Upper lobe of right lung (tissue), 1 donor: Measurements from ENCODE around the gene TUBAL3. TPM values are rescaled to one million over a fixed set of nuclear protein-coding genes. Genes with fewer than 3 reads are reported as not detected.

Experiments used
- ATAC-seq: fragments of 200-7000 bp; cut with Tn5 transposase; one replicate; pipeline ENCODE4 v1.9.1; 2020; ENCODE audit warnings: mild to moderate bottlenecking, moderate library complexity
- DNase-seq: peaks from one replicate; pipeline ENCODE4 v3.0.0-alpha.2; 2020
- H3K27ac ChIP-seq: fragments of 200-600 bp; one replicate; pipeline ENCODE4 v1.8.0; 2022
- H3K27me3 ChIP-seq: fragments of 200-600 bp; one replicate; pipeline ENCODE4 v1.8.0; 2022; ENCODE audit warnings: mild to moderate bottlenecking
- H3K36me3 ChIP-seq: fragments of 200-600 bp; one replicate; pipeline ENCODE4 v1.8.0; 2022
- H3K4me1 ChIP-seq: fragments of 200-600 bp; one replicate; pipeline ENCODE4 v1.8.0; 2022
- H3K4me3 ChIP-seq: fragments of 200-600 bp; one replicate; pipeline ENCODE4 v1.8.0; 2022; ENCODE audit warnings: mild to moderate bottlenecking
- H3K9me3 ChIP-seq: fragments of 200-600 bp; one replicate; pipeline ENCODE4 v1.8.0; 2022
- intact Hi-C: fragments of 100-400 bp; cut with DNase I; formaldehyde crosslinking; loops from one replicate; pipeline ENCODE4 v1.11.0; 2022
- total RNA-seq: library from RNA; stranded (reverse); fragmentation: NEBNext Ultra II Directional; extraction: Animal tissue kit (Norgen Biotek cat#: 25700); gene quantifications from one replicate; pipeline ENCODE4 v1.2.1, GENCODE V29; 2021
- TF ChIP-seq, protein P1 (sequence below): fragments of 200-600 bp; IDR thresholded peaks from one replicate; pipeline ENCODE4 v1.8.0; 2022; ENCODE audit warnings: antibody characterized with exemption
- donor health status: DM: no; HTN: yes; CAD: no; lungs with severe emphysema.

Gene TUBAL3
- total RNA-seq, 1 donor from 2014 or later: not detected

DNA sequence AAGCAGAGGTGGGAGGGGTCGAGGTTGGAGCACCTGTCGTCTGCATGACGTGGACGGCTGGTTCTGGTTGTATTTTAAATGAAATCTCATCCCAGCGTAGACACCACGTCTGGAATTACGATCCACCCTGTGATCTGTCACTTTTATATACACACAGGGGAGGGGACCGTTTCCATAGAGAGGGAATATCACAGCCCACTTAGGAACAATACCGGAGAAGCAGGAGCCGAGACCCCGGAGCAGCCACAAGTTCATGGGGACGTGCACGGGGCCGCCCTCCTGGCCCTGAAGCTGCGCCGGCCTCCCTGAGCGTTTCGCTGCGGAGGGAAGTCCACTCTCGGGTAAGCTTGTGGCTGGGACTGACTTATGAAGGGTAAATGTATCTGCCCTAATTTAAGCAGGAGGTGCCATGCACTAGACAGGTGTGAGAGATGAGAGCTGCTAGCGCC lies 39.7 kb downstream of the TUBAL3 start, which contains the start of gene UCN3:
UCN3 (plus strand) TSS at position 77 of the 449 bp plus-strand sequence. CDS start 8,755 bp downstream, outside the sequence.
- DNase-seq (no peak), ATAC-seq (peak; percentile 51)
- H3K9me3 ChIP-seq: no peaks in the 10 kb centered on the region
- H3K4me1 ChIP-seq: no peaks in the 10 kb centered on the region
- peak within 1 kb of the TSS; percentile 23 for H3K4me3 ChIP-seq
- H3K36me3 ChIP-seq: no peaks in the 10 kb centered on the region
- no peak within 1 kb of the TSS for H3K27ac ChIP-seq
- intact Hi-C loops: no loop called here
- TF ChIP-seq, protein P1, sequence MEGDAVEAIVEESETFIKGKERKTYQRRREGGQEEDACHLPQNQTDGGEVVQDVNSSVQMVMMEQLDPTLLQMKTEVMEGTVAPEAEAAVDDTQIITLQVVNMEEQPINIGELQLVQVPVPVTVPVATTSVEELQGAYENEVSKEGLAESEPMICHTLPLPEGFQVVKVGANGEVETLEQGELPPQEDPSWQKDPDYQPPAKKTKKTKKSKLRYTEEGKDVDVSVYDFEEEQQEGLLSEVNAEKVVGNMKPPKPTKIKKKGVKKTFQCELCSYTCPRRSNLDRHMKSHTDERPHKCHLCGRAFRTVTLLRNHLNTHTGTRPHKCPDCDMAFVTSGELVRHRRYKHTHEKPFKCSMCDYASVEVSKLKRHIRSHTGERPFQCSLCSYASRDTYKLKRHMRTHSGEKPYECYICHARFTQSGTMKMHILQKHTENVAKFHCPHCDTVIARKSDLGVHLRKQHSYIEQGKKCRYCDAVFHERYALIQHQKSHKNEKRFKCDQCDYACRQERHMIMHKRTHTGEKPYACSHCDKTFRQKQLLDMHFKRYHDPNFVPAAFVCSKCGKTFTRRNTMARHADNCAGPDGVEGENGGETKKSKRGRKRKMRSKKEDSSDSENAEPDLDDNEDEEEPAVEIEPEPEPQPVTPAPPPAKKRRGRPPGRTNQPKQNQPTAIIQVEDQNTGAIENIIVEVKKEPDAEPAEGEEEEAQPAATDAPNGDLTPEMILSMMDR: no peak
- H3K27me3 ChIP-seq: peaks cover 10% of the 10 kb centered on the region

DNA sequence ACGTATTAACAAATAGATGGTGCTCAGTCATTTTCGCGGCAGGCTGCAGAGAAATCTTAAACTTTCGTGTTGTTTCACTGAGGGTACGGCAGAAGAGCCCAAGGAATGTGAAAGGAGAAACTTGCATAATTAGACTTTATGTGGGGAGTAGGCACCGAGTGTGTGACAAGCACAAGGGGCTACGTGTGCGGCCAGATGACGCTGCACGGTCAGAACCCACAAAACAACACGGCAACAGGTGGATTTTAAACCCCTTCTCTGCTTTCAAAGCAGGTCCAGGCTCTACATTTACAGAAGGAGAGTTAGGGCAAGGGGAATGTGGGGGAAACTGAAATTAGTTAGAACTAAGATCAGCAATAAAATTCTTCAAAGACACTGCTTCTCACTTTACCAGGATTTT lies 40.3 kb downstream of the TUBAL3 start:
- intact Hi-C loops: no loop called here
- TF ChIP-seq, protein P1: no peak
- DNase-seq (no peak), ATAC-seq (no peak)
- H3K4me3 ChIP-seq: peak overlapping the region; percentile 23
- no peaks in the 10 kb centered on the region for H3K4me1 ChIP-seq
- no peaks in the 10 kb centered on the region for H3K36me3 ChIP-seq
- peaks cover 10% of the 10 kb centered on the region for H3K27me3 ChIP-seq
- no peak overlapping the region for H3K27ac ChIP-seq
- no peaks in the 10 kb centered on the region for H3K9me3 ChIP-seq

DNA sequence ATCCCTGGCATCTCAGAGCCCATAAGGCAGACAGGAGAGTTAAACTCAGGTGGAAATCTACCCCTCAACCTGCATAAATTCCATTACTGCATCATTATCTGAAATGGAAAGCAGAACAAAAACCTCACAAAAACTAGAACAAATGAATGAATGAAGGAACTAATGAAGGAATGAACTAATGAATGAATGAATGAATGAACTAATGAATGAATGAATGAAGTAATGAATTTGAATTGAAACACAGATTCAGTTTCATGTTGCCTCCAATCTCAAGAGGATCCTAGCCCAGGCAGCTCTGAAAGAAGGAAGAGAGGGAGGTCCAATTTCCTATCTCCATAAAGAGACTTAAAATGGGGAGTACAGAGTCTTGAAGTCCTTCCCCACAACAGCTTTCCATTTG lies 41.8 kb downstream of the TUBAL3 start:
- no peak for ATAC-seq
- no peaks in the 10 kb centered on the region for H3K9me3 ChIP-seq
- H3K27ac ChIP-seq: no peak overlapping the region
- H3K27me3 ChIP-seq: peaks cover 10% of the 10 kb centered on the region
- H3K4me3 ChIP-seq: no peak overlapping the region
- no peak for DNase-seq
- H3K36me3 ChIP-seq: no peaks in the 10 kb centered on the region
- TF ChIP-seq, protein P1: no peak
- H3K4me1 ChIP-seq: no peaks in the 10 kb centered on the region
- intact Hi-C loops: no loop called here

DNA sequence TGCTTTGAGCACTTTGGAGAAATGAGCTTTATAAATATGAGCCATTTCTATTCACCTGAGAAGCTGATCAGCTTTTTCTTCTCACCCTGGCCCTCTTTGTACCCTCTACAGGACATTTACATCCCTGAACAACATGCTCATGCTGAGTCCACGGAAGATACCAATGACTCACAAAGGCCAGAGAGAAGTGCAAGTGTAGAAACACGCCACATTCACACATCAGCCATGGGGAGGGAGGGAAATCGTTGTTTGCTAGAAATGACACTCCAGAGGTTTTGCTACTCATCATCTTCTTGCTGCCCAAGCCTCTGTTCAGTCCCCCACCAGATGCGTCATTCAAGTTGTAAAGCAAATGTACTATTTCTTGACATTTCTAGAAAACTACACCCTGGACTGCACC lies 42.7 kb downstream of the TUBAL3 start:
- Histone ChIP-seq H3K4me3 (no peak overlapping the region), H3K4me1 (no peaks in the 10 kb centered on the region), H3K9me3 (no peaks in the 10 kb centered on the region), H3K36me3 (no peaks in the 10 kb centered on the region), H3K27ac (no peak overlapping the region), H3K27me3 (peaks cover 10% of the 10 kb centered on the region)
- intact Hi-C loops: no loop called here
- DNase-seq: no peak
- TF ChIP-seq, protein P1: no peak
- no peak for ATAC-seq

DNA sequence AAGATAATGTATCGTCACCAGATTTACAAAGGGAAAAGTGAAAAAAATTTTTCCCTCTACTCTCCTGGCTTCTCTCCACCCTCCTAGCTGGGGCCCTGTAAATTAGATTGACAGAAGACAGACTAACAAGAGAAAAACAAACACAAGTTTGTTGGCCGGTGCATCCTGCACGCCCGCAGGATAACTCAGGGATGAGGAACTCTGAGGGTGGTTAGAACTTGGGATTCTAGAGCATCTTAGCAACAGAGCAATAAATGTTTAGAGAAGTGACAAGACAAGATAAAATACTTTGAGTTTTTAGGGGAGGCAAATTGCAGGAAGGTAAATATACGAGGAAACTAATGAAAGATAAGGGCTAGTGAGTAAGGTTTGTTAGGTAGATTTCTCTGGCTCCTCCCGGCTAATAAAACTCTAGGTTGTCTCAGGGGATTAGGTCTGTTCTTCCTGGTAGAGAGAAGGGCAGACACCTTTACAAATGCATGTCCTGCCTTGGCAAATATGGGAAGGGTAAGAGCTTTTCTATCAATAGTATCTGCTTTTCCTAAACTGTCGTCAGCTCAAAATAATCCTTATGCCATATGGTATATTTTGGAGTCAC lies 44.2 kb downstream of the TUBAL3 start:
- TF ChIP-seq, protein P1: no peak
- no peaks in the 10 kb centered on the region for H3K4me1 ChIP-seq
- H3K4me3 ChIP-seq: no peak overlapping the region
- no peaks in the 10 kb centered on the region for H3K9me3 ChIP-seq
- intact Hi-C loops: no loop called here
- ATAC-seq (no peak), DNase-seq (no peak)
- no peaks in the 10 kb centered on the region for H3K36me3 ChIP-seq
- H3K27ac ChIP-seq: no peak overlapping the region
- H3K27me3 ChIP-seq: peaks cover 12% of the 10 kb centered on the region

DNA sequence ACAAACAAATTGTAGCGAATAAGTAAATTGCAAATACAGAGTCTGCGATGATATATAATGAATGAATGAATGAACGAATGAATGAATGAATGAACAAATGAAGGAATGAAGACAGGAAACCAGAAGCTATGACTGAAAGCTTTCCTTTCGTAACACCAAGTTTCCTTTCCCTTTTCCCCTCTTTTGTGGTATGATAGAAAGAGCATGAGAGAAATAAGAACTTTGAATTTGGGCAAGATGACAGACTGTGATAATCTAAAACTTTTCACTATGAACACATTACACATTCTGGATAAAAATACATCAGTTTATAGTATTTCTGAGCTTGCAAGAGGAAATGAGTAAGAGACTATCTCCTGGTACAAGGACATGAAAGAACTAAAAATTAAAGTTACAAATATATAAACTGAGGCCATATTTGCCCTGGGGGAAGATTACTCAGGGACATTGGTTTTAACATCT lies 48.3 kb downstream of the TUBAL3 start:
- no peaks in the 10 kb centered on the region for H3K9me3 ChIP-seq
- no peak for DNase-seq
- H3K27ac ChIP-seq: no peak overlapping the region
- H3K4me3 ChIP-seq: no peak overlapping the region
- intact Hi-C loops: no loop called here
- H3K36me3 ChIP-seq: no peaks in the 10 kb centered on the region
- H3K4me1 ChIP-seq: no peaks in the 10 kb centered on the region
- TF ChIP-seq, protein P1: no peak
- no peak for ATAC-seq
- H3K27me3 ChIP-seq: peaks cover 4% of the 10 kb centered on the region
